Measurements from ENCODE around the gene H19.

The H19 gene

GRCh38 chr11:1997755-1998154 lies at the start of gene H19:
Gene H19, minus strand, starts transcription at chr11:1997842.
- DNase-seq (ENCODE audit: low read depth in 1 of 2, low spot score in 1 of 2) = no peak
- in situ Hi-C loops (cut with HindIII; ENCODE audit: low pct_unique_long_range_greater_than_20kb, low sequenced_read_pairs) = no loop called here
- no peak for TF ChIP-seq JUND (IDR thresholded peaks at IDR 0.05; ENCODE audit: low read depth)

GRCh38 chr11:2041963-2042362 lies 44.3 kb upstream of the H19 start:
- in situ Hi-C loops (cut with HindIII; ENCODE audit: low pct_unique_long_range_greater_than_20kb, low sequenced_read_pairs) = no loop called here
- no peak for TF ChIP-seq JUND (IDR thresholded peaks at IDR 0.05; ENCODE audit: low read depth)
- DNase-seq (ENCODE audit: low read depth in 1 of 2, low spot score in 1 of 2) = no peak

GRCh38 chr11:2041153-2041552 lies 43.5 kb upstream of the H19 start:
- DNase-seq (ENCODE audit: low read depth in 1 of 2, low spot score in 1 of 2) = no peak
- no peak for TF ChIP-seq JUND (IDR thresholded peaks at IDR 0.05; ENCODE audit: low read depth)
- in situ Hi-C loops (cut with HindIII; ENCODE audit: low pct_unique_long_range_greater_than_20kb, low sequenced_read_pairs) = no loop called here

- DNase-seq (ENCODE audit: low read depth in 1 of 2, low spot score in 1 of 2) = no peak
- TF ChIP-seq JUND (IDR thresholded peaks at IDR 0.05; ENCODE audit: low read depth) = no peak
- in situ Hi-C loops (cut with HindIII; ENCODE audit: low pct_unique_long_range_greater_than_20kb, low sequenced_read_pairs) = no loop called here
These were observed 41.6 kb upstream of the H19 start for GRCh38 chr11:2039198-2039759.

- no peak for TF ChIP-seq JUND (IDR thresholded peaks at IDR 0.05; ENCODE audit: low read depth)
- in situ Hi-C loops (cut with HindIII; ENCODE audit: low pct_unique_long_range_greater_than_20kb, low sequenced_read_pairs) = no loop called here
- DNase-seq (ENCODE audit: low read depth in 1 of 2, low spot score in 1 of 2) = no peak
These were observed 39.3 kb upstream of the H19 start for GRCh38 chr11:2036863-2037486.

GRCh38 chr11:2035382-2035781 lies 37.7 kb upstream of the H19 start:
- in situ Hi-C loops (cut with HindIII; ENCODE audit: low pct_unique_long_range_greater_than_20kb, low sequenced_read_pairs) = no loop called here
- DNase-seq (ENCODE audit: low read depth in 1 of 2, low spot score in 1 of 2) = no peak
- TF ChIP-seq JUND (IDR thresholded peaks at IDR 0.05; ENCODE audit: low read depth) = no peak

- no peak for TF ChIP-seq JUND (IDR thresholded peaks at IDR 0.05; ENCODE audit: low read depth)
- no peak for DNase-seq (ENCODE audit: low read depth in 1 of 2, low spot score in 1 of 2)
- in situ Hi-C loops (cut with HindIII; ENCODE audit: low pct_unique_long_range_greater_than_20kb, low sequenced_read_pairs) = no loop called here
These were observed 33.4 kb upstream of the H19 start for GRCh38 chr11:2031058-2031457.

GRCh38 chr11:2027708-2028107 lies 30.1 kb upstream of the H19 start:
- no peak for TF ChIP-seq JUND (IDR thresholded peaks at IDR 0.05; ENCODE audit: low read depth)
- DNase-seq (ENCODE audit: low read depth in 1 of 2, low spot score in 1 of 2) = no peak
- in situ Hi-C loops (cut with HindIII; ENCODE audit: low pct_unique_long_range_greater_than_20kb, low sequenced_read_pairs) = no loop called here

GRCh38 chr11:2015025-2015424 lies 17.4 kb upstream of the H19 start:
- no peak for DNase-seq (ENCODE audit: low read depth in 1 of 2, low spot score in 1 of 2)
- in situ Hi-C loops (cut with HindIII; ENCODE audit: low pct_unique_long_range_greater_than_20kb, low sequenced_read_pairs) = no loop called here
- TF ChIP-seq JUND (IDR thresholded peaks at IDR 0.05; ENCODE audit: low read depth) = no peak

GRCh38 chr11:2012440-2012839 lies 14.8 kb upstream of the H19 start:
- no peak for TF ChIP-seq JUND (IDR thresholded peaks at IDR 0.05; ENCODE audit: low read depth)
- in situ Hi-C loops (cut with HindIII; ENCODE audit: low pct_unique_long_range_greater_than_20kb, low sequenced_read_pairs) = no loop called here
- DNase-seq (ENCODE audit: low read depth in 1 of 2, low spot score in 1 of 2) = no peak

- in situ Hi-C loops (cut with HindIII; ENCODE audit: low pct_unique_long_range_greater_than_20kb, low sequenced_read_pairs) = no loop called here
- no peak for TF ChIP-seq JUND (IDR thresholded peaks at IDR 0.05; ENCODE audit: low read depth)
- no peak for DNase-seq (ENCODE audit: low read depth in 1 of 2, low spot score in 1 of 2)
These were observed 6.8 kb upstream of the H19 start for GRCh38 chr11:2004466-2004865.

GRCh38 chr11:2002807-2003206 lies 5.2 kb upstream of the H19 start:
- DNase-seq (ENCODE audit: low read depth in 1 of 2, low spot score in 1 of 2) = no peak
- in situ Hi-C loops (cut with HindIII; ENCODE audit: low pct_unique_long_range_greater_than_20kb, low sequenced_read_pairs) = no loop called here
- no peak for TF ChIP-seq JUND (IDR thresholded peaks at IDR 0.05; ENCODE audit: low read depth)

GRCh38 chr11:2002042-2002776 lies 4.6 kb upstream of the H19 start:
- DNase-seq (ENCODE audit: low read depth in 1 of 2, low spot score in 1 of 2) = no peak
- no peak for TF ChIP-seq JUND (IDR thresholded peaks at IDR 0.05; ENCODE audit: low read depth)
- in situ Hi-C loops (cut with HindIII; ENCODE audit: low pct_unique_long_range_greater_than_20kb, low sequenced_read_pairs) = no loop called here
